Posterior vena cava (tissue), 2 donors: Measurements from ENCODE around the gene NRK. TPM values are rescaled to one million over a fixed set of nuclear protein-coding genes. Genes with fewer than 3 reads are reported as not detected.
"Not testable (repeated sequence)": the region's sequence is repeated elsewhere in the genome, so short reads cannot be mapped to it uniquely, and the experiment has no call there.

Experiments
- DNase-seq: peaks from one replicate; pipeline ENCODE4 v3.0.0-alpha.2; 2020; ENCODE audit warnings: low spot score
- intact Hi-C, 2 donors: fragments of 100-400 bp; cut with DNase I; formaldehyde crosslinking; loops; one replicate each; pipeline versions ENCODE4 v1.14.1 to v1.14.2; 2022 to 2023
- total RNA-seq, 2 donors: library from RNA; stranded (reverse); fragmentation: NEBNext Ultra II Directional; extraction: Animal tissue kit (Norgen Biotek cat#: 25700); gene quantifications; one replicate each; pipeline ENCODE4 v1.2.1, GENCODE V29; 2021
- donor health status: DM: yes; HTN: yes; CAD: no.
- donor health status: DM: yes; HTN: yes; CAD: no.

NRK gene
- total RNA-seq, 2 donors from 2014 or later: 4.8 to 6.3 TPM

GRCh38 chrX:105872941-105873340 lies 50.6 kb downstream of the NRK start:
- DNase-seq: no peak
- intact Hi-C loops: no loop called here

GRCh38 chrX:105874790-105875189 lies 52.5 kb downstream of the NRK start:
- no peak for DNase-seq
- intact Hi-C loops: no loop called here

DNA sequence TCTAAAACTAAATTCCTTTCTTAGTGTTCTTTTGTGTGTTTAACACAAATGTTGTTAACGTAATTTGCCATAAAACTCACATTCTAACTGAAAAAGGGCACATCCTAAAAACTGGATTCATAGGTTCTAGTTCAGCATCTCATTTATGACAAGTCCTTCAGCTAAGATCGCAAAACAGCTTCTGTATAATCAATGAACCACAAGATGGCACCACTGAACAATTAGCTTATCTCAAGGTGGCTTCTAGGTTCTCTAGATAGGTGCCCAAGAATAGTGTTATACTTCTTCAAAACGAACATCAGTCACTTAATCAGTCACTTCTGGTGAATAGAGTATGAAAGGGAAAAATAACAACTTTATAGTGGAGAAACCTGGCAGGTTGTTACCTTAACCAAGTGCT lies 54.3 kb downstream of the NRK start:
- intact Hi-C loops: no loop called here

GRCh38 chrX:105880491-105880890 lies 58.2 kb downstream of the NRK start:
- intact Hi-C loops: no loop called here
- DNase-seq: no peak

More for the DNA sequence above, 54.3 kb downstream of the NRK start:
- DNase-seq: no peak

- no peak for DNase-seq
- intact Hi-C loops: no loop called here
These were observed 60.4 kb downstream of the NRK start for GRCh38 chrX:105882581-105883275.

DNA sequence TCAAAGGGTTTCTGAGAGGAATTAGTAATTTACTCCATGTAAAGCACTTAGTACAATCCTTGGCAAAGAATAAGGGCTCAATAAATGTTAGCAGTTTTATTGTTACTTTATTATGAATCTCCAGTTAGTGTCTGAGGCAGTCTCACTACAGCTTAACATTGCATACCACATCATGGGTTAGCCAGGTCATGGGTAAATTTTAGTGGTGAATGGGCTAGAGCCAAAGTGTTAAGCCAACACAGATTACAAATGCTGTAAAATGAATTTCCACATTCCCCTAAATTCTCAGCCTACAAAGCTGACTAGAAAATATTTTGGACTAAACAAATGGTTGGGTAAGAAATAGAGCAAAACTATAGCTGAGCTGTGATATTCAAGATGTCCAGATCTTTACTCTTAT lies 72.4 kb downstream of the NRK start:
- intact Hi-C loops: no loop called here

DNA sequence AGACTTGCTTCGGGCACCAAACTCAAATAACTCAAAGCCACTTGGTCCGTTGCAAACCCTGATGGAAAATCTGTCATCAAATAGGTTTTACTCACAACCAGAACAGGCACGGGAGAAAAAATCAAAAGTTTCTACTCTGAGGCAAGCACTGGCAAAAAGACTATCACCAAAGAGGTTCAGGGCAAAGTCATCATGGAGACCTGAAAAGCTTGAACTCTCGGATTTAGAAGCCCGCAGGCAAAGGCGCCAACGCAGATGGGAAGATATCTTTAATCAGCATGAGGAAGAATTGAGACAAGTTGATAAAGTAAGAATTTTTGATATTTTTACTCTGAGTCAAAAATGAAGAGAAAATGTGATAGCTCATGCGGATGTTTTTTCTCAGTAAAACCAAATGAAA lies 87.2 kb downstream of the NRK start:
- intact Hi-C loops: no loop called here
- DNase-seq: no peak

More for the DNA sequence above, 72.4 kb downstream of the NRK start:
- DNase-seq: no peak

- no peak for DNase-seq
- intact Hi-C loops: no loop called here
These were observed 88.3 kb downstream of the NRK start for GRCh38 chrX:105910563-105911105.

GRCh38 chrX:105945266-105945665 lies 122.9 kb downstream of the NRK start:
- intact Hi-C loops: no loop called here

GRCh38 chrX:105969487-105969886 lies 147.1 kb downstream of the NRK start:
- intact Hi-C loops: no loop called here

More at GRCh38 chrX:105945266-105945665, 122.9 kb downstream of the NRK start:
- no peak for DNase-seq

GRCh38 chrX:105972690-105973386 lies 150.5 kb downstream of the NRK start:
- no peak for DNase-seq
- intact Hi-C loops: no loop called here

More at GRCh38 chrX:105969487-105969886, 147.1 kb downstream of the NRK start:
- no peak for DNase-seq

DNA sequence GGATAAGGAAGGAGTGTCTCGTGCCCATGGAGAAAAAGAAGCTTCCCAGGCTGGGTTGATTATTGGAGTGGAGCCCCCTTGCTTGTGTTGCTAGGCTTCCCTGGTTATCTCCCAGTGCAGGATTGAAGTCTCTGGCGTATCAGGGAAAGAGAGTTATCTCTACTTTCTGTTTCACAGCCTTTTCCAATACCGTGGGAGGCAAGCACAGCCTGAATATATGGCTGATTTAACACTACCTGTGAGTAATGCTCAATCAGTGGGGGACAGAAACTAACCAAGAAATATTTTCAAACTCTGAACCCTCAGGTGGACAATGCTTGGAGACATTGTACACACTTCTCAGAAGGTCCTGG lies 151.0 kb downstream of the NRK start:
- DNase-seq: no peak
- intact Hi-C loops: no loop called here

DNA sequence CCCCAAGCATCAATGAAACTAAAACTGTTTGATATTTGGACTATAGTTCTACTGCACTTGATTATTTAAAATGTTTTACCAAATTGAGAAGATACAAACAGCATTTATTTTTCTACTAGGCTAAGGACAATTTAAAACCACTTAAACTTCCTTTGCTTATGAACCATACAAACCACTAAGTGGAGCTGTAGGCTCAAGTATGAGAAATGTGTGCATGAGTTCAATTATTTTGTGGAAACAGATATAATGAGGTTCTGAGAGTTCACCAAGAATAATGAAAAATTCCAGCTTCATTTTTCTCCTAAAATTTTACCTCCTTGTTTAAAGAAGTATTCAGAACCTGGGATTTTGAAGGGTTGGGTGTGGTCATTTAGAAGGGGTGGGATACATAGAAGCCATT lies 153.0 kb downstream of the NRK start:
- no peak for DNase-seq
- intact Hi-C loops: no loop called here

- no peak for DNase-seq
- intact Hi-C loops: no loop called here
These were observed 159.6 kb downstream of the NRK start for GRCh38 chrX:105981772-105982485.

DNA sequence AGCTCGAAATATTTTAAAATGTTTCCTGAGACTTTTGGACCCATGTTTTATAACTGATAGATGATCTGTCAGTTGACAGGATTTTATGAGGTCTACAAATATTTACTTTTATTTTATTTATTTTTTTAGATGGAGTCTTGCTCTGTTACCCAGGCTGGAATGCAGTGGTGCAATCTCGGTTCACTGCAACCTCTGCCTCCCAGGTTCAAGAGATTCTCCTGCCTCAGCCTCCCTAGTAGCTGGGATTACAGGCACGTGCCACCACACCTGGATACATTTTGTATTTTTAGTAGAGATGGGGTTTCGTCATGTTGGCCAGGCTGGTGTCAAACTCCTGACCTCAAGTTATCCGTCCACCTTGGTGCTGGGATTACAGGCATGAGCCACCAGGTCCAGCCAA lies 166.1 kb downstream of the NRK start:
- DNase-seq, intact Hi-C loops: not testable (repeated sequence)

GRCh38 chrX:105999294-105999693 lies 177.0 kb downstream of the NRK start:
- DNase-seq: no peak
- intact Hi-C loops: no loop called here

DNA sequence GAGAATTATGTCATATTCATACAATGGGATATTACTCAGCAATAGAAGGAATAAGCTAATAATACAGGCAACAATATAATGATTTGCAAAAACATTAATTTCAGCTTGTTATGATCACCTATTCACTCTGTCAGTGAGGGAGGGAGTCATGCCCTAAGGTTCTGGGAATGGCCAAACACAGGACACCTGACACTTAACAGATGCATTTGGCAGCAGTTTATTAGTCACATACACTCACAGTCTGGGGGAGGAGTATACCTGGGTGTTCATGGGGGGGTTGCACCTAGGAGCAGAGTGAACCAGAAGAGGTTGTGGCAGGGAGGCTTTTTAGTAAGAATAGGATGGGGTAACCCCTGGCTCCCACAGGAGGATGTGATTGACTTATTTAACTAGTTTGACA lies 177.9 kb downstream of the NRK start:
- intact Hi-C loops: no loop called here
- no peak for DNase-seq

- DNase-seq, intact Hi-C loops: not testable (repeated sequence)
These were observed 178.3 kb downstream of the NRK start for GRCh38 chrX:106000609-106001008.

DNA sequence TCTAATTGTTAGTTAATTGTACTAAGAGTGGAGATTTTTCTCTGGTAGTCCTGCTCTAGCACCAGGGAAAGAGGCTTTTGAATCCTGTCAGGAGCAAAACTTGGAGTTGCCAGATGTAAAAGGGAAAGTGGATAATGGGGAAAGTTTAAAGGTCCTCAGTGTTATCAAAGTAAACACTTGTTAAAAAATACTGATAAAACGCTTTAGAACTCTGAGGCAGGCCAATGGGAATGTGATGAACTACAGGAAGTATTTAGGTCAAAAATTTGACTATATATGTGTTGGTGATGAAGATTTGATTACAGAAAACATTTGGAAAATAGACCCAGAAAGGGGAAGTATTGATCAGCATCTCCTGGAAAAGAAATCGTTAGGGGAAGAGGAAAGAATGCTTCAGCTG lies 183.3 kb downstream of the NRK start:
- no peak for DNase-seq
- intact Hi-C loops: no loop called here

GRCh38 chrX:106007815-106008214 lies 185.5 kb downstream of the NRK start:
- intact Hi-C loops: no loop called here
- no peak for DNase-seq
